Forelimb muscle (tissue), 1 donor: ENCODE data around the gene KDM1B. TPM values are rescaled to one million over a fixed set of nuclear protein-coding genes. Genes with fewer than 3 reads are reported as not detected.
"Not testable (repeated sequence)": the region's sequence is repeated elsewhere in the genome, so short reads cannot be mapped to it uniquely, and the experiment has no call there.

Experiments used
- DNase-seq: peaks from one replicate; pipeline ENCODE4 v3.0.0-alpha.2; 2013; ENCODE audit warnings: low read depth
- polyA plus RNA-seq: library from polyadenylated mRNA; unstranded; fragments of 120-200 nt; gene quantifications from one replicate; pipeline ENCODE4 v1.2.1, GENCODE V29; 2013; ENCODE audit not compliant: insufficient read length

Gene KDM1B
- polyA plus RNA-seq, 1 donor = 28.3 TPM

DNA sequence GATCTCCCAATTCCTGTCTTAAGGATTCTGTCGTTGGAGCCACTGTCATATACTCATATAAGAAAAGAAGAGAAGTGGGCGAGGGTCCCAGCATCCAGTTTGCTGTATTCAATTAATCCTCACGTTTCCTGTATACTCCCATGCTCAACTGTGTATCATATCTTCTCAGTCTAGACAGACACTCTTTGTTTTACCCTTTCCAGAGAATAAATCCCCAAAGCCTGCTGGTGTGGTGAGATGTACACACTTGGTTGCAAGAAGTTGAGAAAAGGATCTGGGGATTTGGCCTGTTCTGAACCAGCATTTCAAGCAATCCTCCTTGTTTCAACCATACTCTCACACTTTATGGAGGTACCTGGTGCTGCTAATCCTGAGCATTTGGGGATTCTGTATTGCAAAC lies 3.4 kb upstream of the KDM1B start:
- no peak for DNase-seq

DNA sequence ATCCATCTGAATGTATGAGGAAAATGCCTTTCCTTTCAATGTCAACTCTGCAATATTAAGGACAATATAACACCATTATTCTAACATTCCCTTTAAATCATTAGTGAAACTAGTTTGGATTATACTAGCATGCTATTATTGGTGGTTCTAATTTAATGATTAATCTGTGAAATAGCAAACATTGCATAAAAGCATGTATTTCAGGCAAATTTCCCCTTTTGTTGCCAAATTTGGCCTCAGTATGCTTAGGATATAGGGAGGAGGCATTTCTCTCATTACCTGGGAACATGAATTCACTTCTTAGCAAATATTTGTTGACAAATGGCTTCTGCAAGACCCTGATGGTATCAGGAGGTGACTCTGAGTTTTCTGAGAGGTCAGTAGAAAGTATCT lies 1.9 kb upstream of the KDM1B start:
- DNase-seq = no peak

DNA sequence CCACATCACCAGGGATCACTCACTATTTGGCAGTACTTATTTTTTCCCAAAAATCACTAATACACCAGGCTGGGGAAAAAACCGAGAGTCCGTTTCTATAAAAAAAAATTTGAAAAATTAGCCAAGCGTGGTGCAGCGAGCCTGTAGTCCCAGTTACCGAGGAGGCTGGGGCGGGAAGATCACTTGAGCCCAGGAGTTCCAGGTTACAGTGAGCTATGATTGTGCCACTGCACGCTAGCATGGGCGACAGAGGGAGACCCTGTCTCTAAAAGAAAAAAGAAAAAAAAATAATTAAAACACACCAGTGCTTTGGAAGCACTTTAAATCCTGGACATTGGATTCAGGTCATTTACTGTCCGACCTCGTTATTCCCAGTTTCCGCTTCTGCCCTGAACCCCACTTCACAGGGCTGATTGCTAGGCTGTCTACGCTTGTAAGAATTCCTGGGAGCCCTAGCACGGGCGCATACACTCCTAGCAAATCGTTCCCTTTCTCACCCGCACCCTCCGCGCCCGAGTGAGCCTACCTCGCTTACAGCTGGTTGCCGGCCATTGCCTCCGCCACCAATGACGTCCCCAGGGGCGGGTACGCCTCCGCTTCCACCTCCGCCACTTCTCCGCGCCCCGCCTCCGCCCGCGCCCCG lies 594 bp upstream of the KDM1B start, which contains the start of gene TPMT:
TPMT (minus strand) TSS at position 571 of the 643 bp plus-strand sequence. CDS start 5,950 bp downstream, outside the sequence.
- no peak for DNase-seq

DNA sequence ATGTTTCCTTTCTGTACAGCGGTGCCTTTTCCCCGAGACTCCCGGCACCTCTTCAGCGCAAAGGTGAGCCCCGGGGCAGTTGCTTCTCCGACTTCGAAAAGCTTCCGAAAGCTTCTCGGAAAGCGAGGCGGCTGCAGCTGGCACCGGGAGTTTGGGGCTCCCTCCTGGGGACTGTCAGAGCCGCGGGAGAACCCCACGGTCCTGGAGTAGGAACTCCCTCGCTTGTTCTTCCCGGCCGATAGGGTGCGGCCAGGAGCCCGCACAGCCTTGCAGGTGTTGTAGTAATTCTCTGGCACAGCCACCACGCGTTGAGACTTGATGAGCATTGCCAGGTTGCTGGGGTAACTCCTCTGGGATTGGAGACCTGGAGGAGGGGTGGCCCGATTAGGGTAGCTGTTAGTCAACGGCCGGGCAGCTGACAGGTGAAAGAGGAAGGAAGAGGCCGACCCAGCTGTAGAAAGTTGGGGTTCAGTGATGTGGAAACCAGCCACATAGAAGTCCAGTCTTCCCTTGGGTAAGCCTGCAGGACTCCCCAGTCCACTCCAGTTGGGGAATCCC lies 721 bp downstream of the KDM1B start:
- DNase-seq = no peak

DNA sequence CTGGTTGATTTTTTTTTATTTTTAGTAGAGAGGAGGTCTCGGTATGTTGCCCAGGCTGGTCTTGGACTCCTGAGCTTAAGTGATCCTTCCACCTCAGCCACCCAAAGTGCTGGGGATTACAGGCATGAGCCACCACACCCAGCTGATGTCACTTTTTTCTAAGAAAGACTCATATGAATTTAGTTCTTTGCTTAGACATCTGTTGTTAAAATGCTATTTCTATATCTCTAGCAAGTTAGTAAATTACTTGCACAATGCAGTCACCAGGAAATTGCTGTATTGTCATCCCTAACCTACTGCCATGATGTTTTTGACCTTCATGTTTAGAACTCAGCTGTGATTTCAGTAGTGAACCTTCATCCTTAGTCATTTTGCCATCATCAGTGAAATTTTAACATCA lies 5.7 kb downstream of the KDM1B start:
- no peak for DNase-seq

DNA sequence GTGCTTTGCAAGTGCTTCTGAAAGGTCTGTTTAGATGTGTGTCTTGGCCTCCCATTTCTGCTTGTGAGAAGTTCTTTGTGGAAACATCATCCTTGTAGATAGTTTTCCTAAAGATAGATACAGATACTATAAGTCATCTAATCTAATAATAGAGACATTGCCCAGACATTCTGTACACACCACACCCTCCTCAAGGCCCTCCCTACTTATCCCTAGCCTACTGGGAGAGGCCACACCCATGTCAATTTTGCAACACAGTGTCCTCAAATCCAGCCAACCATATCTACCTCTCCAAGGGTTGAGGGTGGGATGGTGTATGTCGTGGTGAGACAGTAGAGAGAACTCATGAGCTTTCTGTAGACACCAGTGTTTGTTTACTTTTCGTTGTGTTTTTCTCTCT lies 6.2 kb downstream of the KDM1B start:
- no peak for DNase-seq

DNA sequence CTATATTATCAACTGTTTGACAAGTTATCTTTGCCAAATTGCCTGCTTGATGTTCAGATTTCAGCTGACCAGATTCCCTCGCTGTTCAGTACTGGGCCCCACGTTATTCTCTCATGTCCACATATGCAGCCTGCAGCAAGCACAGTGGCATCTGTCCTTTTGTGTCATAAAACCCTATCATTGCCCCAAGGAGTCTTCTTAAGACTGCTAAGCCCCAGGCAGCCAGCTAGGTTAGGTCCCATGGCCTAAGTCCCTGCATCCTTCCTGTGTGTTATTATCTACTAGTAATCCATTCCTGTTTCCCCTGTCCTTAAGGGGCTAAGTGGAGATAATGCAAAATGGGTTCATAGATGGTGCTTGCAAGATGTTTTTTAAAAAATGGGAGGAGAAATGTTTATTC lies 7.2 kb downstream of the KDM1B start:
- DNase-seq = no peak

DNA sequence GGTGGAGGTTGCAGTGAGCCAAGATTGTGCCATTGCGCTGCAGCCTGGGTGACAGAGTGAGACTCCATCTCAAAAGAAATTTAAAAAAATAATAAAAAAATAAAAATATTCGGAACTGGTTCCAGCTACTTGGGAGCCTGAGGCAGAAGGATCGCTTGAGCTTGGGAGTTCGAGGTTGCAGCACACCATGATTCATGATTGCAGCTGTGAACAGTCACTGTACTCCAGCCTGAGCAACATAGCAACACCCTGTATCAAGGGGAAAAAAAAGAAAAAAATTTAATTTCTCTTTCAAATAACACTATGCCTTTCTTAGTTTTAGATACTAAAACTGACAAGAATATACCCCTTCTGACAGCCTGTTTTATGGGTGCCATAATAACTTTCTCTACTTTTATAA lies 10.5 kb downstream of the KDM1B start:
- DNase-seq = no peak

DNA sequence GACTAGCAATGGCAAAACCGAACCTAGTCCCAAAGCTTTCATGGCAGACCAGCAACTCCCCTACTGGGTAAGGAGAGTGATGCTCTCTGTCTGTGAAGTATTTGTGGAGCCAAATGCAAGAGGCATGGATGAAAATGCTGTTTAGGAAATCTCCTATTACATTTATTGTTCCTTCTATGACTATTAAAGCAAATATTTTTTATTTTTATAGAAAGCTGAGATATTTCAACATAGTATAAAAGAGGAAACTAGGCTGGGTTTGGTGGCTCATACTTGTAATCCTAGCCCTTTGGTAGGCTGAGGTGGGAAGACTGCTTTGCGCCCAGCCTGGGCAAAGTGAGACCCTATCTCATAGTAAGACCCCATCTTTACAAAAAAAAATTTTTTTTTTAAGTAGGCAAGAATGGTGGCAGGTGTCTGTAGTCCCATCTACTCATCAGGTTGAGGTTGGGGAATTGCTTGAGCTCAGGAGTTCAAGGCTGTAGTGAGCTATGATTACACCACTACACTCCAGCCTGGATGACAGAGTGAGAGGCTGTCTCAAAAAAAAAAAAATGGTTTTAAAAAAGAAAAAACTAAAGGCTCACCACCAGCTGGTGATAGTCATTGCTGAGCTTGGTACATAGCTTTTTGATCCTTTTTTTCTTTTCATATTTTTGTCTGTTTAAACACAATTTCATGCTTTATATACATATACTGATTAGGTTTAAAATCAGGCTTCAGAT lies 11.3 kb downstream of the KDM1B start:
- no peak for DNase-seq

DNA sequence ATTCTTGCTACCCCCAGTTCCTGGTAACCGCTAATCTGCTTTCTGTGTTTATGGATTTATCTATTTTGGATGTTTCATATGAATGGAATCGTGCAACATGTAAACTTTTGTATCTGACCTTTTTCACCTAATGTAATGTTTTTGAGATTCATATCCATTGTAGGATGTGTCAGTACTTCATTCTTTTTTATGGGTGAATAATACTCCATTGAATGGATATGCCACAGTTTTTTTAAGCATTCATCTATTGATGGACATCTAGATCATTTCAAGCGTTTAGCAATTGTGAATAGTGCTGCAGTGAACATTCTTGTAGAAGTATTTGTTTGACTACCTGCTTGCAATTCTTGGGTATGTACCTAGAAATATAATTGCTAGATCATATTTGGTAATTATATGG lies 13.0 kb downstream of the KDM1B start:
- DNase-seq = no peak

DNA sequence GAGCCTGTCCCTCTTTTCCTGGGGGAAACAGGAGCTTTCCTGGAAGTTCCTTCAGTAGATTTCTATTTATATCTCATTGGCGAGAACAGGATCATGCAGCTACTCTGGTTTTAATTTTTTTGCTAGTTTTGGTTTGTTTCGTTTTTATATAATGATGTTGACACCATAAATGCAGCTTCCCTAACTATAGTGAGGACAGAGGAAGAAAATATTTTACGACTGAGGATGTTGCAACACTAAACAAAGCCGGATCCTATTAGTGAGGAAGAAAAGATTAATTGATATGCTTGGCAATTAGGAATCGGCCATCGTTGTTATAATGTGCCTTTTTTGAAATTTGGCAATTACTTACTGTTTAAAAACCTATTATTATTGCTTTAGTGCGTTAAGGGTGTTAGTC lies 16.6 kb downstream of the KDM1B start:
- no peak for DNase-seq

DNA sequence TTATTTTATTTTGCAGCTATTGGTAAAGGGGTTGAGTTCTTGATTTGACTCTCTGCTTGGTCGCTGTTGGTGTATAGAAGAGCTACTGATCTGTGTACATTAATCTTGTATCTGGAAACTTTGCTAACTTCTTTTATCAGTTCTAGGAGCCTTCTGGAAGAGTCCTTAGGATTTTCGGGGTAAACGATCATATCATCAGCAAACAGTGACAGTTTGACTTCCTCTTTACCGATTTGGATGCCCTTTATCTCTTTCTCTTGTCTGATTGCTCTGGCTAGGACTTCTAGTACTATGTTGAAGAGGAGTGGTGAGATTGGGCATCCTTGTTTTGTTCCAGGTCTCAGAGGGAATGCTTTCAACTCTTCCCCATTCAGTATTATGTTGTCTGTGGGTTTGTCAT lies 21.0 kb downstream of the KDM1B start:
- not testable (repeated sequence) for DNase-seq

DNA sequence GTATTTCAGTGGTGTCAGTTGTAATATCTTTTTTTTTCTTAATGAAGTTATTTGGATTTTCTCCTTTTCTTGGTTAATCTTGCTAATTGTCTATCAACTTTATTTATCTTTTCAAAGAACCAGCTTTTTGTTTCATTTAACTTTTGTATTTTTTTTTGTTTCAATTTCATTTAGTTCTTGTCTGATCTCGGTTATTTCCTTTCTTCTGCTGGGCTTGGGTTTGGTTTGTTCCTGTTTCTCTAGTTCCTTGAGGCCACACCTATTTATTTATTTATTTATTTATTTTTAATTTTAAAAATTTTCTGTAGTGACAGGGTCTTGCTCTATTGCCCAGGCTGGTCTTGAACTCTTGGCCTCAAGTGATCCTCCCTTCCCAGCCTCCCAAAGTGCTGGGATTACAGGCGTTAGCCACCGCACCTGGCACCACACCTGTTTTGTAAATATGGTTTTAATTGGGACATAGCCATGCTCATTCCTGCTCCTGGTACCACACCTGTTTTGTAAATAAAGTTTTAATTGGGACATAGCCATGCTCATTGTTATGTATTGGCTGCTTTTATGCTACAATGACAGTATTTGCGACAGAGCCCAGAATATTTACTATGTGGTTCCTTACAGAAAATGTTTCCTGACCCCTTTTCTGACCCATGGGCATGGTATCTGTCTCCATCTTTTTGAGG lies 22.2 kb downstream of the KDM1B start:
- no peak for DNase-seq

DNA sequence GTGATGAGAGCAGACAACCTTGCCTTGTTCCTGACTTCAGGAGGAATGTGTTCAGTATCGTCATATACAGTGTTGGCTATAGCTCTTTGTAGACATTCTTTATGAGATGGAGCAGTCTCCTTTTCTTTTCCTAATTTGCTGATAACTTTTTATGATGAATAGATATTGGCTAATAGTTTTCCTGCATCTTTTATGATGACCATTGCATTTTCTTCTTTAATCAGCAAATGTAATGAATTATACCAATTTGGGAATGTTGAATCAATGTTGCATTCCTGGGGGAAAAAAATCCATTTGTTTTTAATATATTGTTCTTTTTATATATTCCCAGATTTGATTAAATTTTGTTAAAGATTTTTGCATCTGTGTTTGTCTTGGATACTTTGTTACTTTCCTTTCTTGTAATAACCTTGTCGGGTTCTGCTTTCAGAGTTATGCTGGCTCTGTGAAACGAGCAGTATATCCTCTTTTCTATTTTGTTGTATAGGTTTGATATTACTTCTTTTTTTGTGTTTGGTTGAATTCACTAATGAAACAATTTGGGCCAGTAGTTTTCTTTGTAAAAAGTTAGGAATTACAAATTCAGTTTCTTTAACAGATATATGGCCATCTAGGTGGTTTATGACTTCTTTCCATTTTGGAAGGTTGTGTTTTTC lies 23.9 kb downstream of the KDM1B start:
- DNase-seq = no peak

DNA sequence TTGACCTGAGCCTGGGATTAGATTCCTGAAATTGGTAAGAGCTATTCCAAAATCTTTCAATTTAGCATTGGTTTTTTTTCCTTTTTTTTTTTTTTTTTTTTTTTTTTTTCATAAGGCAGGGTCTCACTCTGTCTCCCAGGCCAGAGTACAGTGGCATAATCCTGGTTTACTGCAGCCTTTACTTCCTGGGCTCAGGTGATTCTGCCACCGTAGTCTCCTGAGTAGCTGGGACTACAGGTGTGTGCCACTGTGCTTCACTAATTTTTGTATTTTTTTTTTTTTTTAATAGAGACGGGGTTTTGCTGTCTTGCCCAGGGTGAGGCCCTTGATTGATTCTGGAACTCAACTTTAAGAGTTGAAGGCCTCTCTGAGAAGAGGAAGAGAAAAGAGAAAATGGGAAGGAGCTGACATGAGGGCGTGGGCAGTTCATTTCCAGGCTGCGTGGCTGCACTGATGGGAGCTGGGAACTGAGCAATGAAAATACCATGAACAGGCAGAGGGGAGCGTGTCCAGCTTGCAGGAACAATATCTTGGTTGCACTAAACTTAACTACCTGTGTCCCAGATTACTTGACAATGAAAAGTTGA lies 24.6 kb downstream of the KDM1B start:
- no peak for DNase-seq

DNA sequence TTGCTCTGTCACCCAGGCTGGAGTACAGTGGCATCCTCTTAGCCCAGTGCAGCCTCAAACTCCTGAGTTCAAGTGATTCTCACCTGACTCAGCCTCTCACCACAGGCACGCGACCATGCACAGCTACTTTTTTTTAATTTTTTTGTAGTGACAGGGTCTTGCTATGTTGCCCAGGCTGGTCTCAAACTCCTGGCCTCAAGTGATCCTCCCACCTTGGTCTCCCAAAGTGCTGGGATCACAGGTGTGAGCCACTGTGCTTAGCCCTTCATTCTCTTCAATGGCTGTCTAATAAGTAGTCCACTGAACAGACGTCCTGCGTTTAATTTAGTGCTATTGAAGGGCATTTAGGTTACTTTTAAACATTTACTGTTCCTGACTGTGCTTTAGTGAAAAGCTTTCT lies 27.3 kb downstream of the KDM1B start:
- DNase-seq = no peak

DNA sequence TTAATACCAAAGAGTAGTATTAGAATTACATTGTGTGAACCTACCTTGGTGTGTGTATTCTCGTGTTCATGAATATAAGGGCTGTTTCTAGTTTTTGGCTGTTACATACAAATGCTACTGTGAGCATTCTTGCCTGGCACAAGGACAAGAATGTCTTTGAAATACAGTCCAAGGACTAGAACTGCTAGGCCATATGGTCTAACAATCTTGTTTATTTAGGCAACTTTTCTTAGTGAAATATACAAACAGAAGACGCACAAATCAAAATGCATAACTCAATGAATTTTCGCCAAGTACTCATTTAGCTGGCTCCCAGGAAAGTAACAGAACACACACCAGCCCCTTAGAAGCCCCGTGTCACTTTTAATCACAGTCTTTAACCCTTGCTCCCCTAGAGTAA lies 28.5 kb downstream of the KDM1B start:
- no peak for DNase-seq

DNA sequence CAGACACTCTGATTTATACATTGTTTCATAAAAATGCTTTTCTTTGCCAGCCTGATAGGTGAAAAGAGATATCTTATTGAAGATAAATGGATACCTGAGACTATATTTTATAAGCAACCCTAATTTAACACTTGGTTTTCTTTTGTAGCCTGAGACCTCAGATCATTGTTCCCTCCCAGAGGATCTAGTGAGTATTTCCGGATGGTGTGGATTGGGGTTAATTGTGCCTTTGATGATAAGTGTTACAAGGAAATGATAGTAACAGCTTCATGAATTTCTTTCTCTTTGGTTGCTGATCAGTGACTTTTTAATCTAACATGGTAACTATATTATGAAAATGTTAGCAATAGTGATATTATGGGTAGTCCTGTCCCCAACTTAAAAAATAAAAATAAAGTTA lies 30.4 kb downstream of the KDM1B start:
- DNase-seq = no peak

DNA sequence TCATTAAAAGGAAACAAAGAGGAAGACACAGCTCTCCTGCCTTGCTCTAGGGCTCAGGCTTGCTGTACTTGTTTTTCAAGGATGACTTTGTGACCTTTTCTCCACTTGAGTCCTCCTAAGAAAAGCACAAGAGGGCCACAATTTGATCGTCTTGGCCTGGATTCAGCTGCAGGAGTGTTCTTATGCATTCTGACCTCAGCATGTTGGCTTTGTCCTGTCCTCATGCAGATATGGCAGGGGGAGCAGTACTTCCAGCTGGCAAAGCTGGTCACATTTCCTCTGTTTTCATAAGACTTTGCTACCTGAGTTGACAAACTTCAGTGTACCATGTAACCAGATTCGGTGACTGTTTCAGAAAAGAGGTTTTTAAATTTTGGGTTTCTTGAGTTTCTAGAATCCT lies 30.8 kb downstream of the KDM1B start:
- DNase-seq = no peak

DNA sequence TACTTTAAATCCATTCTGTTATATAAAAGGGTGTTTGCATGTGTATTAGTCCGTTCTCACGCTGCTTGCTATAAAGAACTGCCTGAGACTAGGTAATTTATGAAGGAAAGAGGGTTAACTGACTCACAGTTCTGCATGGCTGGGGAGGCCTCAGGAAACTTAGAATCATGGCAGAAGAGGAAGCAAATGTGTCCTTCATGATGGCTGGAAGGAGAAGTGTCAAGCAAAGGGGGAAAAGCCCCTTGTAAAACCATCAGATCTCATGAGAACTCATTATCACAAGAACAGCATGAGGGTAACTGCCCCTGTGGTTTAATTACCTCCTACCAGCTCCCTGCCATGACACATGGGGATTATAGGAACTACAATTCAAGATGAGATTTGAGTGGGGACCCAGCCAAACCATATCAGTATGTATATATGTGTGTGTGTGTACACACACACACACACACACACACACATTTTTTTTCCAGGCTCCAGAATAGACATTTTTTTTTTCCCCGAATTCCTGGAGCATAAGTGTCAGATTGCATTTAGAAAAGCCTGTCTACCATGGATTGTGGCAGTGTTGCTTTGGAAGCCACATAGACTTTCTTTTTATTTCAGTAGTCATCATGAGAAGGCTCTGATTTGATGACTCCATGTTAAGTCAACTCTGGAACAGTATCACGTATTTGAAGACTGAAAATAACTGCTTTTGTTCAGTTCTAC lies 31.5 kb downstream of the KDM1B start:
- DNase-seq = no peak

DNA sequence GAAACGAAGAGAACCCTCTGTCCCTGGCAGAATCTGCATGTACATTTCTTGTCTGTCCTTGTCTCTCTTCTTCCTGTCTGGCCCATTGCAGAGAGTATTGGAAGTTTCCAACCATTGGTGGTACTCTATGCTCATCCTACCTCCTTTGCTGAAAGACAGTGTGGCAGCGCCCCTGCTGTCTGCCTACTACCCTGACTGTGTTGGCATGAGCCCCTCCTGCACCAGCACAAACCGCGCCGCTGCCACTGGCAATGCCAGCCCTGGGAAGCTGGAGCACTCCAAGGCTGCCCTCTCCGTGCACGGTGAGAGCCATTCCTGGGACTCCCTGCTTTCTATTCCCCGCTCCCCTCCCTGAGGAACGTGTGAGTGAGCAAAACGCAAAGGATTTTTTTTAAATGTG lies 32.5 kb downstream of the KDM1B start:
- DNase-seq = no peak
